ENCODE measurements around the gene EEIG1. TPM values are rescaled to one million over a fixed set of nuclear protein-coding genes. Genes with fewer than 3 reads are reported as not detected.

Gene EEIG1
- total RNA-seq, 2 donors from 2014 or later: 23.4 to 84.6 TPM

DNA sequence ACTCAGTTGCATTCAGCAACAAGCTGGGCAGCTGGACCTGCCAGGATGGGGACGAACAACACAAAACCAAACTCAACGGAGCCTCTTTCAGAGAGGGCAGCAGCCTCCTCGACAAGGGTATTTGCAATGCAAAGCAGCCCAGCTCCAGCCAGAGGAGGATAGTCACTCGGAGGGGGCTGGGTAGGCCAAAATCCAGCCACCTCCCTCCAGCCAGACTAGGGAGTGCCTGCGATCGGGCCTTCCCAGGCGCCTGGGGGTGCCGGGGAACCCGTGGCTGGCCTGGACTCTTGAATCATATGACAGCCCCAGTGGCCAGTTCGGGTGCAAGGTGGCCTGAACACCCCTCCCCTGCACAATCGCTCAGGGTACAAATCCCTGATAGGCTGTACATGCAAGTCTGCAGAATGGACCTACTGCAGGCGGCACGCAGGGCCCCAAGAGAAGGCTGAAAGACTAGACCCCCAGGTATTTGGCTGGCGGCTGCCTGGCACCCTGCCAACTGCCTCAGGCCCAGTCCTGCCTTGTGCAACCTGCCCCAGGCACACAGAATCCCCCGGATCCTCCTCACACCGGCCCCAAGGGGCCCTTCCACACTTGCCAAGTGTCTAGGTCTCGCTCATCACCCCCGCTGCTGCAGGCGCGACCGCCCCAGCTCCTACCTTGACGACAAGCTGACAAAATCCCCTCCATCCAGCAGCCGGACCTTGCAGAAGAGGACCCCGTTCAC lies 1.3 kb downstream of the EEIG1 start:
- Histone ChIP-seq H3K27me3 (replicated peaks; ENCODE audit: insufficient read depth) (no peaks in the 10 kb centered on the region), H3K36me3 (no peaks in the 10 kb centered on the region), H3K27ac (peak overlapping the region; percentile 80 to 92), H3K4me1 (replicated peaks) (peaks cover 25% of the 10 kb centered on the region), H3K4me3 (peak overlapping the region; percentile 85 to 92), H3K9me3 (no peaks in the 10 kb centered on the region)
- TF ChIP-seq, protein P1, sequence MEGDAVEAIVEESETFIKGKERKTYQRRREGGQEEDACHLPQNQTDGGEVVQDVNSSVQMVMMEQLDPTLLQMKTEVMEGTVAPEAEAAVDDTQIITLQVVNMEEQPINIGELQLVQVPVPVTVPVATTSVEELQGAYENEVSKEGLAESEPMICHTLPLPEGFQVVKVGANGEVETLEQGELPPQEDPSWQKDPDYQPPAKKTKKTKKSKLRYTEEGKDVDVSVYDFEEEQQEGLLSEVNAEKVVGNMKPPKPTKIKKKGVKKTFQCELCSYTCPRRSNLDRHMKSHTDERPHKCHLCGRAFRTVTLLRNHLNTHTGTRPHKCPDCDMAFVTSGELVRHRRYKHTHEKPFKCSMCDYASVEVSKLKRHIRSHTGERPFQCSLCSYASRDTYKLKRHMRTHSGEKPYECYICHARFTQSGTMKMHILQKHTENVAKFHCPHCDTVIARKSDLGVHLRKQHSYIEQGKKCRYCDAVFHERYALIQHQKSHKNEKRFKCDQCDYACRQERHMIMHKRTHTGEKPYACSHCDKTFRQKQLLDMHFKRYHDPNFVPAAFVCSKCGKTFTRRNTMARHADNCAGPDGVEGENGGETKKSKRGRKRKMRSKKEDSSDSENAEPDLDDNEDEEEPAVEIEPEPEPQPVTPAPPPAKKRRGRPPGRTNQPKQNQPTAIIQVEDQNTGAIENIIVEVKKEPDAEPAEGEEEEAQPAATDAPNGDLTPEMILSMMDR (IDR thresholded peaks at IDR 0.05): no peak
- TF ChIP-seq POLR2AphosphoS5 (IDR thresholded peaks at IDR 0.05) (no peak), POLR2A (IDR thresholded peaks at IDR 0.05) (no peak)
- intact Hi-C loops (cut with DNase I): loop anchor here (5.0 kb wide), 2 partner anchors 37 to 58 kb away; no protein-coding TSS in a partner anchor
- DNase-seq (ENCODE audit: low spot score): no peak
- WGBS: 1% methylated on average over 24 of the region's 24 CpGs

DNA sequence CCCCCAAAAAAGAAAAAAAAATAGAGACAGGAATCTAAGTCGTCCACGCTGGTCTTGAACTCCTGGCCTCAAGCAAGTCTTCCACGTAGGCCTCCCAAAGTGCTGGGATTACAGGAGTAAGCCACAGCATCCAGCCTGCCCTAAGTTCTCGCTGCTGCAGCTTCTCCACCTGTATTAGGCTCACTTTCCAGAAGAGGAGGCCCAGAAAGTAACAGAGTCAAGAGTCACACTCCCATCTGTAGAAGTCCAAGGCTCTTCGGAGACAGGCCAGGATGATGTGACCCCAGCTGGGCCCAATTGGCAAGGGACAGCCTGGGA lies 1.8 kb downstream of the EEIG1 start:
- Histone ChIP-seq H3K27ac (peak overlapping the region; percentile 80 to 92), H3K9me3 (no peaks in the 10 kb centered on the region), H3K4me3 (peak overlapping the region; percentile 85 to 92), H3K4me1 (replicated peaks) (peaks cover 30% of the 10 kb centered on the region), H3K27me3 (replicated peaks; ENCODE audit: insufficient read depth) (no peaks in the 10 kb centered on the region), H3K36me3 (no peaks in the 10 kb centered on the region)
- intact Hi-C loops (cut with DNase I): no loop called here
- no peak for DNase-seq (ENCODE audit: low spot score)
- WGBS: 9% methylated on average over 5 of the region's 5 CpGs
- TF ChIP-seq POLR2AphosphoS5 (IDR thresholded peaks at IDR 0.05): no peak
- TF ChIP-seq, protein P1 (IDR thresholded peaks at IDR 0.05): no peak

DNA sequence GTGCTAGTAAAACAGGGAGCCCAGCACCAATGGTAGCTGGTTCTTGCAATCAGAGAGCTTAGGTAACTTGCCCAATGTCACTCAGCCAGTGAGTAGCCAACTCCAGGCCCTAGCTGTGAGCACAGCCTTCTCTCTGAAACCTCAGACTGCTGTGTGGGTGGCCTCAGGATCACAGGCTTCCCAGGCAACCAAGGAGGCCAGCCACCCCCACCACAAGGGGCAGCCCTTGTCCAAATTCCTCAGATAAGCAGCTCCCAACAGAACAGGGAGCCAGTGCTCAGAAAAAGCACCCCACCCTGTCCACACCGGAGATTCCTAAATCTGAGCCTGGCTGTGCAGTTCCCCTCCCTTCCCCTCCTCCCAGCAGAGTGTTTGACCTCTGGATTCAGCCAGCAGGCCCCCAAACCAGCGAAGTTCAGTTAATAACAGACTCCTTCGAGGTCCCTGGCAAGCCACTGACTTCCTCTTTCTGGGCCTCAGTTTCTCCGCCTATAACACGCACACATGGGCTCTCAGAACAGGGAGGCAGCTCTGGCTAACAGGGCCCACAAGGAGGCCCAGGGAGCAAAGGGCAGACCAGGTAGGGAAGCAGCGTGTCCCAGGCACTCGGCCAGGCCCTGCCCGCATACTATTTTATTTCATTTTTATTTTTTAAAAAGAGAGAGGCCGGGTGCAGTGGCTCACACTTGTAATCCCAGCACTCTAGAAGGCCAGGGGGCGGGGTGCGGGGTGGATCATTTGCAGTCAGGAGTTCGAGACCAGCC lies 2.7 kb downstream of the EEIG1 start:
- no peak for DNase-seq (ENCODE audit: low spot score)
- Histone ChIP-seq H3K27ac (peak overlapping the region; percentile 80 to 92), H3K4me3 (peak overlapping the region; percentile 85 to 92), H3K27me3 (replicated peaks; ENCODE audit: insufficient read depth) (no peaks in the 10 kb centered on the region), H3K9me3 (no peaks in the 10 kb centered on the region), H3K36me3 (no peaks in the 10 kb centered on the region), H3K4me1 (replicated peaks) (peaks cover 38% of the 10 kb centered on the region)
- intact Hi-C loops (cut with DNase I): no loop called here
- WGBS: 11% methylated on average over 12 of the region's 12 CpGs
- TF ChIP-seq POLR2AphosphoS5 (IDR thresholded peaks at IDR 0.05): no peak
- no peak for TF ChIP-seq POLR2A (IDR thresholded peaks at IDR 0.05)
- TF ChIP-seq, protein P1 (IDR thresholded peaks at IDR 0.05): no peak

DNA sequence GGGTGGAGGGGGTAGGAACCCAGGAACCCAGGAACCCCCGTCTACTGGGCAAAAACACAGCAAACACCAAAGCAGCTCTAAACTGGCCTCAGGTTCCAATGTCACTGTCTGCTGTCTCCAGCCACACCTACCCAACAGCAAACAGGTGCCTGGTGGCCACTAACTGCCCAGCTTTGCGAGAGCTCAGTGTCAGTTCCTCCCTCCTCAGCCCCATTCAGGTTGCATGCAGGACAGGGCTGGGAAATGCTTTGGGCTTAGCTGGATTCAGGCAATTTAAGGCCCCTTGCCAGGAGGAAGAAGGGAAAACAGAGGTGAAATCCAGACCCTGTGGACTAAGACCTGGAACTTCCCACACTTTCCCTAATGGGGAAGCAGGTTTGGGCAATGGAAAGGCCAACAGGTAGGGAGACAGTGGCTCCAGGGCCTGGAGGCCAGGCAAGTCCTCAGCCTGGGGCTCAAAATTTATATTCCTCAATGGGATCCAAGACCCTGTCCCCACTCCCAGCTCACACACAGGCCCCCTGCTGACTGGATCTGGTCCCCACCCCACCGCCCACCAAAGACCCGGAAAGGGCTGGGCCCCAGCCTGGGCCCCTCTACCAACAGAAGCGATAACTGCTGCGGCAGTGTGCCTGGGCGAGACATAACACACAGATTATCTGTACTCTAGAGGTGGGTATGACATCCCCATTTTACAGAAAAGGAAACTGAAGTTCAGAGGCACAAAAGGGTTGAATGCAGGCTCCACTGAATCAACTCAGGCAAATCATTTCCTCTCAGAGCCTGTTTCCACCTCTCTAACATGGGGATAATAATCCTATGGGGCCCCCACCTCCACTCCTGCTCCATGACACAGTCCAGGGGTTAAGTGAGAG lies 3.5 kb downstream of the EEIG1 start:
- no peaks in the 10 kb centered on the region for H3K27me3 ChIP-seq (replicated peaks; ENCODE audit: insufficient read depth)
- H3K4me3 ChIP-seq: peak overlapping the region; percentile 85 to 92
- DNase-seq (ENCODE audit: low spot score): no peak
- intact Hi-C loops (cut with DNase I): no loop called here
- TF ChIP-seq POLR2AphosphoS5 (IDR thresholded peaks at IDR 0.05): no peak
- no peak for TF ChIP-seq POLR2A (IDR thresholded peaks at IDR 0.05)
- TF ChIP-seq, protein P1 (IDR thresholded peaks at IDR 0.05): no peak
- no peaks in the 10 kb centered on the region for H3K36me3 ChIP-seq
- no peaks in the 10 kb centered on the region for H3K9me3 ChIP-seq
- peaks cover 46% of the 10 kb centered on the region for H3K4me1 ChIP-seq (replicated peaks)
- 41% methylated on average over 7 of the region's 7 CpGs for WGBS
- H3K27ac ChIP-seq: peak overlapping the region; percentile 80 to 92

All from prostate gland (tissue), 2 donors.